ENCODE measurements around the gene ARID4B.
"Not testable (repeated sequence)": the region's sequence is repeated elsewhere in the genome, so short reads cannot be mapped to it uniquely, and the experiment has no call there.

ARID4B gene

GRCh38 chr1:235299169-235299858, 28.7 kb downstream of the ARID4B start:
- FAIRE-seq (no peak), DNase-seq (ENCODE audit: insufficient read length, low spot score) (no peak)

- DNase-seq (ENCODE audit: insufficient read length, low spot score) (no peak), FAIRE-seq (no peak)
These were observed 29.2 kb downstream of the ARID4B start for GRCh38 chr1:235298758-235299157.

- no peak for DNase-seq (ENCODE audit: insufficient read length, low spot score)
- no peak for FAIRE-seq
These were observed 30.4 kb downstream of the ARID4B start for GRCh38 chr1:235297579-235297978.

- no peak for FAIRE-seq
- no peak for DNase-seq (ENCODE audit: insufficient read length, low spot score)
These were observed 31.2 kb downstream of the ARID4B start for GRCh38 chr1:235296729-235297128.

- DNase-seq (ENCODE audit: insufficient read length, low spot score) (no peak), FAIRE-seq (no peak)
These were observed 32.1 kb downstream of the ARID4B start for GRCh38 chr1:235295902-235296350.

- FAIRE-seq (no peak), DNase-seq (ENCODE audit: insufficient read length, low spot score) (no peak)
These were observed 34.5 kb downstream of the ARID4B start for GRCh38 chr1:235293322-235293942.

GRCh38 chr1:235292790-235293189, 35.2 kb downstream of the ARID4B start:
- no peak for FAIRE-seq
- no peak for DNase-seq (ENCODE audit: insufficient read length, low spot score)

GRCh38 chr1:235291599-235292091, 36.3 kb downstream of the ARID4B start:
- DNase-seq (ENCODE audit: insufficient read length, low spot score) (no peak), FAIRE-seq (no peak)

- DNase-seq (ENCODE audit: insufficient read length, low spot score) (no peak), FAIRE-seq (no peak)
These were observed 37.1 kb downstream of the ARID4B start for GRCh38 chr1:235290740-235291502.

GRCh38 chr1:235289859-235290739, 37.9 kb downstream of the ARID4B start:
- no peak for FAIRE-seq
- DNase-seq (ENCODE audit: insufficient read length, low spot score): no peak

GRCh38 chr1:235287208-235287882, 40.6 kb downstream of the ARID4B start:
- FAIRE-seq (no peak), DNase-seq (ENCODE audit: insufficient read length, low spot score) (no peak)

GRCh38 chr1:235286667-235287066, 41.3 kb downstream of the ARID4B start:
- FAIRE-seq (no peak), DNase-seq (ENCODE audit: insufficient read length, low spot score) (no peak)

GRCh38 chr1:235284231-235284769, 43.7 kb downstream of the ARID4B start:
- no peak for FAIRE-seq

GRCh38 chr1:235283636-235284035, 44.3 kb downstream of the ARID4B start:
- DNase-seq (ENCODE audit: insufficient read length, low spot score); FAIRE-seq: not testable (repeated sequence)

More at GRCh38 chr1:235284231-235284769, 43.7 kb downstream of the ARID4B start:
- no peak for DNase-seq (ENCODE audit: insufficient read length, low spot score)

GRCh38 chr1:235280467-235280866, 47.5 kb downstream of the ARID4B start:
- FAIRE-seq (no peak), DNase-seq (ENCODE audit: insufficient read length, low spot score) (no peak)

GRCh38 chr1:235279694-235280093, 48.3 kb downstream of the ARID4B start:
- DNase-seq (ENCODE audit: insufficient read length, low spot score) (no peak), FAIRE-seq (no peak)

GRCh38 chr1:235278915-235279292, 49.1 kb downstream of the ARID4B start:
- no peak for FAIRE-seq
- DNase-seq (ENCODE audit: insufficient read length, low spot score): no peak

GRCh38 chr1:235278233-235278914, 49.6 kb downstream of the ARID4B start:
- DNase-seq (ENCODE audit: insufficient read length, low spot score): no peak
- FAIRE-seq: no peak

GRCh38 chr1:235277709-235278108, 50.3 kb downstream of the ARID4B start:
- FAIRE-seq (no peak), DNase-seq (ENCODE audit: insufficient read length, low spot score) (no peak)
